Mammary epithelial cell (primary cell): ENCODE data around the gene NUP93.

ENCODE experiments used
- CTCF ChIP-seq, 2 donors: IDR thresholded peaks in 1 of 2; conservative IDR thresholded peaks in 1 of 2; 2 replicates each; pipeline ENCODE4 v1.5.1; 2011 to 2012; ENCODE audit warnings: inconsistent platforms in 2 of 2, low read length in 2 of 2, mild to moderate bottlenecking in 2 of 2, control low read depth in 1 of 2, low read depth in 1 of 2; ENCODE audit not compliant: insufficient read depth in 1 of 2; ENCODE audit errors: extremely low read depth in 1 of 2
- EZH2 ChIP-seq: IDR thresholded peaks from 2 replicates; pipeline ENCODE4 v1.6.1; 2012; ENCODE audit warnings: low read length, inconsistent platforms, borderline replicate concordance

DNA sequence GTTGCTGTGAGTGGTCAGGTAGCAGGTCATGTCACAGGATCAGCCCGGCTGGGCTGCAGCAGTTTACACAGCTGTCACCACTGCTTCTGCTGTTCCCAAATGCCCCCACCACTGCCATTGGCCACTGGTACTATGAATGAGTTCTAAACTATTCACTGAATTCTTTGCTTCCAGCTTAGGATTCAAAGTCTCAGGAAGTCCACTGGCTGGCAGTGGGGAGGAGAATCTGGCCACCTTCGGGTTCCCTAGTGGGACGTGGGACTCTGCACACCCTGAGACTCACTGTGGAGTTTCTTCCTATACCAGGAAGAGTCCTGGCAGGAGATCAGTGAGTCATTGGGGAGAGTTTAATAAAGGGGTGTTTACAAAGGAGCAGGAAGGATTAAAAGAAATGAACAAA lies 40.8 kb upstream of the NUP93 start:
- no peak for TF ChIP-seq CTCF (conservative IDR thresholded peaks at IDR 0.05 in 1 of 2, IDR thresholded peaks at IDR 0.05 in 1 of 2; ENCODE audit: extremely low read depth in 1 of 2, insufficient read depth in 1 of 2, low read depth in 1 of 2, low read length in 2 of 2)
- no peak for TF ChIP-seq EZH2
